RKO (cell line): ENCODE data around the gene UCK2.

Source experiments
- DNase-seq: peaks from one replicate; pipeline ENCODE4 v3.0.0-alpha.2; 2016; ENCODE audit warnings: low spot score

The UCK2 gene

DNA sequence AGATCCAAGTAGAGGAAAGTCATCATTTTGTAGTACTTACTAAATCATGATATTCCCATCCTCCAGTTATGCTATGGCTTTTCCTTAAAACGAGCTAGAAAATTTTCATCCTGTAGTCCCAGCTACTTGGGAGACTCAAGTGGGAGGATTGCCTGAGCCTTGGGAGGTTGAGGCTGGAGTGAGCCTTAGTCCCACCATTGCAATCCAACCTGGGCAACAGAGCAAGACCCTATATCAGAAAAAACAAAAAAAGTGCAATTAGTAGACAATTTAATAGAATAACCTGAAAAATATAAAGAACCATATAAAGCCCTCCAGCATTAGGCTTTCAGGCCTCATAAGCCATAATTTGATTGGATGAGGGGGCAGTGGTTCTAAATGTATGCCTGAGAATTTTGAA lies 6.8 kb downstream of the UCK2 start:
- no peak for DNase-seq

DNA sequence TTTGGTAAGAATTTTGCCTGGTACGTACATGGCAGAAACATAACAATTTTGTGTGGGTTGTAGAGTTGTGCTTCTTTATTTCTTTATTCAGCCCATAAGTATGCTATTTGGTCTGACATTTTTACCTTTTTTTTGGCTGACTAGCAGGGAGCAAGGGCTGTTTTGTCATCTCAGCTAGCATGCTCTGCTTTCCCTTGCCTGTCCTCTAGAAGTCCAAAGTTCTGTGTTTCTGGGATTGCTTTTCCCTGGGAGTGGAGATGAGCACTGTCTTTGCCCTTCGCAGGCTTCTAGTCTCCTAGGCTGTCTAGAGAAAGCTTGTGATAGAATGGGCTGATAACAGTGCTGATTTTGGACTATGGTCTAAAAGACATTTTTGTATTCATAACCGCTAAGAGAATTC lies 7.5 kb downstream of the UCK2 start:
- no peak for DNase-seq

DNA sequence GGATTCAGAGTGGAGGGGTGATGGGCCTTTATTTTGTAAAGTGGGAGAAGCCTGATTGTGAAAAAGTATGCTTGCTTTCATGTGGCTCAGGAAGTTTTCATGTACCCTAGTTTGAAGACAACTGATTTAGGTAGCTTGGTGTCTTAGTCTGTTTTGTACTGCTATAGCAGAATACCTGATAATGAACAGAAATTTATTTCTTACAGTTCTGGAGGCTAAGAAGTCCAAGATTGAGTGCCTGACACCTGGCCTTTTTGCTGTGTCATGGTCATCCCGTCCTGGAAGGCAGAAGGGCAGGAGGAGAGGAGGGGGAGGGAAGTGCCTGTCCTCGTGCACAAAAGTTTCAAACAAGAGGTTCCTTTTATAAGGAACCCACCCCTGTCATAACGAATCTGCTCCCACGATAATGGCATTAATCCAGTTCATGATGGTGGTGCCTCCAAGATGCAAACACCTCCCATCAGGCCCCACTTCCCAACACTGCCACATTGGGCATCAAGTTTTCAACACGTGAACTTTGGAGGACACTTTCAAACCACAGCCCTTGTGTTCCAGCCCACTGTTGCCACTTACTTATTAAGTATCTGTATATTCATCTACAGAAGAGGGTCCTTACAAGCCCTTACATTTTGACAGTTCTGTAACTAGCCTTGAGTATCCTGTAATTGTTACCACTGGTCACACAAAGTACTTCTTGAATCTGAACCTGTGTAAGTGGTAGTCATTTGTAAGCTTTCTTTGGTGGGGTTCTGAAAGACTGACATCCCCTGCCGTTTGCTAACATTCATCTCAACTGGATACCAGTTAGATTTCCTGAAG lies 9.5 kb downstream of the UCK2 start:
- no peak for DNase-seq

DNA sequence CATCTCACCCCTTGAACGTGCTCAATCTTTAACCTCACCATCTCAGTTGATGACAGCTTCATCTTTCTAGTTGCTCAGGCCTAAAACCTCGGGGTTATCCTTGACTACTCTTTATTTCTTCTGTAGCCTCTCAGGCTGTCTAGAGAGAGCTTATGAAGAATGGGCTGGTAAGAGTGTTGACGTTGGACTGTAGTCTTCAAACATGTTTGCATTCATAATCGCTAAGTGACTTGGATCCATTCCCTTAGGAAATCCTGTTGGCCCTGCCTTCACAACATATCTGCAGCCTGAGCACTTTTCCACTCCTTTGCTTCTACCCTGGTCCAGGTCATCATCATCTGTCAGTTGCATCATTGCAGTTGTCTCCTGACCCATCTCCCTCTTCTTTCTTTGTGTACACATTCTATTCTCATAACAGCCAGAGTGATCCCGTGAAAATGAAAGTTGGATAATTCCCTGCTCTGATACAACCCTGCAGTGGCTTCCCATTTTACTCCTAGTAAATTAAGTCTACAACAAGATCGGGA lies 10.5 kb downstream of the UCK2 start:
- DNase-seq: no peak

DNA sequence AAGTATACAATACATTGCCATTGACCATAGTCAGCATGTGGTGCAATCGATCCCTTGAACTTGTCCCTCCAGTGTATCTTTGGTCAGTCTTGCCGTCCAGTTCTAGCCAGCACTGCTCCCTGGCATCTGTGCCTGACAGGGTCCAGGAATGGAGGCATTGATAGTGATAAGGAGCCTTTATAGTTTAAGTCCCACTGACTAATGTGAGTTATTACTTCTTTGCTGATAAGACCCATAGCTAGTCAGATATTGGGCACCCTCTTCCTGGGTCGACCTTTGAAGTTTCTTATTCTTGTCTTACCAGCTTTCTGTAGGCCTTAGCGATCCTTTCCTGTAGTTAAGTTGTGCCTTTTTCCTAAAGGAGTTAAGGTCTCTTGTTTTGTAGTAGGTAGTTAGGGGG lies 13.0 kb downstream of the UCK2 start:
- no peak for DNase-seq

DNA sequence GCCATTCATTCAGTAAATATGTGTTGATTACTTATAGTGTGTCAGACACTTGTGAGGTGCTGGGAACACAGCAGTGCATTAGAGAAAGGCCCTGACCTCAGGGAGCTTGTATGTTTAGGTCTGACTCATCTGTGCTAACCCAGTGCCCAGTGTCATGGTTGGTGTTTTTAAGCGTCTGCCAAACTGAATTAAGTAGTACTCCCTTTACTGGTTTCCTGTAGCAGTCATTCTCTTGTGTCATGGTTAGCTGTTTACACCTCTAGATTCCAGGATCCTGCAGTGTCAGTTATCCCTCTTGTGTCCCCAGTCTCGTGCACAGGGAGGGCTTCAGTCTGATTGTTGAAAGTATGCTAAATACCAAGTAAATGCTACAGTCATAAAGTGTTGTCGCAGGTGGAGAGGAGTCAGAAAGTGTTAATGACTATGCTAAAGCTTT lies 14.2 kb downstream of the UCK2 start:
- DNase-seq: peak; percentile 67

DNA sequence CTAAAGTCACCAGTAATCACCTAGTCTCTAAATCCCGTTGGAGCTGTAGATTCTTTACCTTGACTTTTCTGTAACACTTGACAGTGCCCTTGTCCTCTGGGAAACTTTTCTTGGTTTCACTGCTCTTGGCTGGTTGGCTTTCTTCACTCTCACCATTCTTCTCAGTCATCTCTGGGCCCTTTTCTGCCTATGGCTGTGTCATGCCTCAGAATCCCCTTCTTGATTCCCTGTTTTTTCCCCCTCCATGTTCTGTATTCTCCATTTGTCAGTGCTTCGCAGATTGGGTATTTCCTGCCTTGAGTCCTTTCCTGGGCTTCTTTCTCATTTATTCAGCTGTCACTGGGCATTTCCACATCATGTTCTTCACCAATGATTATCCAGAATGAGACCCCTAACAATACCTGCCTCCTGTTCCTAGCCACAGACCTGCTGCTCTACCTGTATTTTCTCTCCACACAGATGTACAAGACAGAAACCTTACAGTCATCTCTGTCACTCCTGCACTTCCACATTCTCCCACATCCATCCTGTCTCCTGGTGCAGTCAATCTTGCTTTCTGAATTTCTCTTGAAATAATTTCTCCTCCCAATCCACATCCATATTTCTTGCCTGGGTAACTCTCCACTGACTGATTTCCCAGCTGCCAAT lies 14.7 kb downstream of the UCK2 start:
- no peak for DNase-seq

DNA sequence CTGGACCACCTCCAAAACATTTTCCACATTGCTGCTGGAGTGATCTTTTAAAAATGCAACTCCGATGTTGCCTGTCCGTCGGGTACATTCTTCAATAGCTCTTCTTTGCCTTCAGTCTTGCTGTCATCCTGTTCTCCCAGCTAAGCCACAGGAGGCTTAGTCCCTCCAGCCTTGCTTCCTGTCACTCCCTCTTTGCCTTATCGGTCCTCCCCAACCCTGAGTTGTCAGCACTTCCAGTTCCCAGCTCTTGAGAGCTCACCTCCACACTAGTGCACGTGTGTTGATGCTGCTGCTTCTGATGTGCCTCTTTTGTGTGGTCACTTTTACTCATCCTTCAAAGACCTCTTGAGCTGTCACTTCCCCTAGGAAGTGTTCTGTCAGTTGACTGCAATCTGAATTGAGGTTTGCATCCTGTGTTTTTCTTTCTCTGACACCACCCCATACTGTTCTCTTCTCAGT lies 15.3 kb downstream of the UCK2 start:
- DNase-seq: no peak

DNA sequence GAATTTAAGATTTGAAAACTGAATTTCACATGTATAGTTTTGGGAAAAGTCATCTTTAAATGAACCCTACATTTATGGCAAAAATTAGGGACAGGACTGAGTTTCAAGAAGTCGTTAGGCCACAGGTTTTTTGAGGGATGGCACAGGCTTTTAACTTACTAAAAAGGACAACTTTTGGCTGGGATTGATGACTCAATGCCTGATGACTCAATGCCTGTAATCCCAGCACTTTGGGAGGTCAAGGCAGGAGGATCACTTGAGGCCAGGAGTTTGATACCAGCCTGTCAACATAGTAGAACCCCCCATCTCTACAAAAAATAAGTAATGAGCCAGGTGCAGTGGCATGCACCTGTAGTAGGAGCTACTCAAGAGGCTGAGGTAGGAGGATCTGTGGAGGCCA lies 15.9 kb downstream of the UCK2 start:
- peak; percentile 33 for DNase-seq

DNA sequence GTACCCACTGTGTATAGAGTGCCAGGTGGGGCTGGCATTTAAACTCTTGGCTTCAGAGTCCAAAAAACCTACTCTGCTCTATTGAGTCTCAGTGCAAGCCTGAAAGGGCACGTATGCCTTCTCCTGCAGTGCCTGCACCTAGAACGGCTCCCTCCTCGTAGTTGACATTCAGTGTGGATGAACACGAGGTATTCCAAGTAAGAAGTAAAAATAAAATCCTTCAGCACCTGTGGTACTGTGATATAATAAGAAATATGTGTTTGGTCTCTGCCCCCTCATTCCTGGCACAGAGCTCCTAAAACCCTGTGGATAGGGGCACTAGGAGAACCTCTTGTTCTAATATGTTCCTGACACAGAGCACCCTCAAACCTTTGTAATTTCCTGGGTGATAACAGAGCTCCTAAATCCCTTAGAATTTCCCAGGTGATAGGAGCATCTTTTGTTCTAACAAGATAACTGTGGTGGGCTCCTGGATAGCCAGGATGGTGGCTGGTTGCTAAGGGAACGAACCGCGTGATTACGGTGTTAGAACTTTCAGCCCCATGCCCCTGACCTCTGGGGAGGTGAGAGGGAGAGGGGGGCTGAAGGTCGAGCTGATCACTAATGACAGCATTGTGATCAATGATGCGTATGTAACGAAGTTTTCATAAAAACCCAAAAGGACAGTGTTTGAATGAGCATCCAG lies 16.8 kb downstream of the UCK2 start:
- no peak for DNase-seq

DNA sequence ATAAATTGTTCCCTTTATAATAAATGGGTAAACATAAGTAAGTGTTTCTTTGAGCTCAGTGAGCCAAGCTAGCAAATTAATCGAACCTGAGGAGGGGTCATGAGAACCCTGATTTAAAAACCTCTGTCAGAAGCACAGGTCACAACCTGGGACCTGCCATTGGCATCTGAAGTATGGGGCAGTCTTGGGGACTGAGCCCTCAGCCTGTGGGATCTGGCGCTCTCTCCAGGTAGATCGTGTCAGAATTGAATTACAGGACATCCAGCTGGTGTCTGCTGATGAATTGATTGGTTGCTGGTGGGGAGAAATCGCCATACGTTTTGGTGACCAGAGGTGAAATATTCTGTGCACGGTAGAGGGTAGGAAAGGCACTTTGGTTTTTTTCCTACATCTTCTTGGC lies 17.5 kb downstream of the UCK2 start:
- DNase-seq: no peak

DNA sequence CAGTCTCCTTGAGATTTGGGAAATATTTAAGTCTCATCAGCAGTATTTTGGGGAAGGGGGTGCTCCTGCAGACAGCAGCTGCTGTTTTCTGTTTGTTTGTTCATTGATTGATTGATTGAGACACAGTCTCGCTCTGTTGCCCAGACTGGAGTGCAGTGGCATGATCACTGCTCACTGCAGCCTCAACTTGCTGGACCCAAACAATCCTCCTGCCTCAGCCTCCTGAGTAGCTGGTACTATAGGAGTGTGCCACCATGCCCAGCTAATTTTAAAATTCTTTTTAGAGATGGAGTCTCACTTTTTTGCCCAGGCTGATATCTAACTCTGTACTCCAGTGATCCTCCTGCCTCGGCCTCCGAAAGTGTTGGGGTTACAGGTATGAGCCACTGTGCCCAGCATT lies 18.2 kb downstream of the UCK2 start:
- DNase-seq: no peak

DNA sequence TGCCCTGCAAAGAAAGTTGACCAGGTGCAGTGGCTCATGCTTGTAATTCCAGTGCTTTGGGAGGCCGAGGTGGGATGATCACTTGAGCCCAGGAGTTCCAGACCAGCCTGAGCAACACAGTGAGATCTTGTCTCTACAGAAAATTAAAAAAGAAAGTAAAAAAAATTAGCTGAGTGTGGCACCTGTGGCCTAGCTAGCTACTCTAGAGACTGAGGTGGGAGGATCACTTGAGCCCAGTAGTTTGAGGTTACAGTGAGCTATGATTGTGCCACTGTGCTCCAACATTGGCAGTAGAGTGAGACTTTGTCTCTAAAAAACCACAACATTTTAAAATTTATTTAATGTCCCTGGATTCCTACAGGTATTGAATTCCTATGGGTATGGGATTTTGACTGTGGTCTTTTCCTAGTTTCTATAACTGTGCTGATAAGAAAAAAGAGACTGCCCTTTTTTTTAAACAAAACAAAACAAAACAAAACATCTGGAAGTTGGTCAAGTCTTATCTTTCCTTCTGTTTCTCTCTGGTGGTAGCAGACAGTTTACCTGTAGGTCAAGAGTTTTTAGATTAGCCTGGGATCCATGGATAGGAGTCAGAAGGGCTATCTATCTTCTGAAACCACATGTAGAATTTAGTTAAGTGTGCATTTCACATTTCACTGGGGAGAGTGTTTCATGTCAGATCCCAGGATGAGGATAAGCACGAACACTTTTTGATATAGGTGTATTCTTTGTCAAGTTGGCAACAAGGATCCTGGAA lies 18.8 kb downstream of the UCK2 start:
- DNase-seq: no peak

DNA sequence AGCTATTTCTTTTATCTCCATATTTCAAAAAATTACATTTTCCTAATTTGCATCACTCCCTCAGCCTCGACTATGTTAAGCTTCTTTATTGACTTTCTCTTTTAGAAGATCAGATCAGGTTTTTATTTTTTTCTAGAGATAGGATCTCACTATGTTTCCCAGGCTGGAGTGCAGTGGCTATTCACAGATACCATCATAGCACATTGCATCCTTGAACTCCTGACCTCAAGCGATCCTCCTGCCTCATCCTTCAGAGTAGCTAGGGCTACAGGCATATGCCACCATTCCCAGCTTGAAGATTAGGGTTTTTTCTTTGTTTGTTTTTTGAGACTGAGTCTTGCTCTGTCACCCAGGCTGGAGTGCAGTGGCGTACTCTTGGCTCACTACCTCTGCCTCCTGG lies 20.1 kb downstream of the UCK2 start:
- no peak for DNase-seq

DNA sequence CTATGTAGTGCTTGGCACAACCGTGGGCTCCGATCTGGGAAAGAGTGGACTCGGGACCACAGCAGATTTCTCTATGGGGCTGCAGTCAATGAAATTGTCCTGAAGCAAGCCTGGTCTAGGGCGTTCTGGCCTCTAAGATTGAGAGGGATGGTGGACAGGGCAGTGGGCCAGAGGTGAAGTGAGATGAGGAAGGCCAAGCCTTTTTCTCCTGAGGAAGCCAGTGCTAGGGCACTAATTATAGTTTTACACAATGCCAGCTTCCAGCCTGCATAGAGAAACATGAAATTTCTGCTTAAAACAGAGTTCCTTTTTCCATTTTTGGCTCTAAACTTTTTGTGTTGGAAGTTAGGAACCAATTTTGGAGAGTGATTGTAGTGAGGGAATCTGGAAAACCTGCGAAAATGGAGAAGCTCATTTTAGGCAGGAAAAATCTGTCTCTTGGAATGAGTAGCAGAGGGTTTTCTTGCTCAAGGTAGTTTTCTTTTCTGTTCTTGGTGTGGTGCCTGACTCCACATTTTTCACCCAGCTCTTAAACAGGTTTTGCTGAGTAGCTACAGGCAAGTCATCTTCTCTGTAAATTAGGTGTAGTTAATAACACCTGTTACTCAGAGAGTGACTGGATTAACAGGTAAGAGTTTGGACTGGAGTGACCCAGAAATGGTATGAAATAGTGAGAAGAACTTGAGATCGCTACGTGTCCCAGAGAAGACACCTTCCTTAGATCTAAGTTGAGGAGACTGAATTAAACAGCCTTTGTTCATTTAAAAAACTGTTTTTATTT lies 22.1 kb downstream of the UCK2 start:
- no peak for DNase-seq

DNA sequence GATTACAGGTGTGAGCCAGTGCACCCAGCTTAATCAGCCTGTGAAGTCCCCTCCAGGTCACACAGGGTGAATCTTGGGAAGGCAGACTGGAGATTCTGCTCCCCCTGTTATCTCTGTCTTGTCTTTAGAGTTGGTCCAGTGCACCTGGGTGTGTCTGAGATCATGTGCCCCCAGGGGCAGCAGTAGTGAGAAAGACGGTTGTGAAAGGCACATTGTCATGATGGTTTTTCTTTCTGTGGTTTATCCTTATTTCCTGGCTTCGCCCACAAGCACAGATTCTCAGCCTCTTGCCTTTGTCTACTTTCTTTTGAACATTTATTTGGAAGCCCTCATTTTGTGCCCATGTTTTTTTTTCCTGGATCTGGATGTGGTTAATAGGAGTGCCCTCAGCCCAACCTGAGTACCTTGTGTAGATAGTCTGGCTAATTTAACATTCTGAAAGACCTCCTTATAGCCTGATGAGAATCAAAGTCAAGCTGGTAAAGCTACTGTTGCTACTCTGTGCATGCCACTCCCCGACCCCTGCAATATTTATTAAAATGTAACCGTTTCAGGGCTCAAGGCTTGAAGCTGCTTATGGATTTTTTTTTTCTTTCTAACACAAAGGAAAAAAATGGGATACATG lies 23.7 kb downstream of the UCK2 start:
- DNase-seq: no peak

DNA sequence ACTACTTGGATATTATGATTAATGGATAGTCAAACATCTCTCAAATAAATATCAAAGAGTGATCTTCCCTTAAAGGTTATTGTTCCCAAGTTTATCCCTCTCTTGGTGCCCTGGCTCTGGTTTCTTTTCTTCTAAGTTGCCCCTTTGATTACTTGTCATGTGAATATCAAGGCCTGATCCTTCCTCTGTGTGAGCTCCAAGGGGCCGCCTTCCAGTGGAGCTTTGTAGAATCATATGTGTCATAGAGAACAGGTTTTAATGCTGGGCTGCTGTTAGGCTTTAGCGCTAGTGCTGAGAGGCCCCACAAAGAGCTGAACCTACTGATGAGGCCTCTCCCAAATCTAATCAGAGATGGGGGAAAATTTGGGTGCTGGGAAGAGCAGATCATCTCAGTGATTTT lies 25.5 kb downstream of the UCK2 start:
- no peak for DNase-seq

DNA sequence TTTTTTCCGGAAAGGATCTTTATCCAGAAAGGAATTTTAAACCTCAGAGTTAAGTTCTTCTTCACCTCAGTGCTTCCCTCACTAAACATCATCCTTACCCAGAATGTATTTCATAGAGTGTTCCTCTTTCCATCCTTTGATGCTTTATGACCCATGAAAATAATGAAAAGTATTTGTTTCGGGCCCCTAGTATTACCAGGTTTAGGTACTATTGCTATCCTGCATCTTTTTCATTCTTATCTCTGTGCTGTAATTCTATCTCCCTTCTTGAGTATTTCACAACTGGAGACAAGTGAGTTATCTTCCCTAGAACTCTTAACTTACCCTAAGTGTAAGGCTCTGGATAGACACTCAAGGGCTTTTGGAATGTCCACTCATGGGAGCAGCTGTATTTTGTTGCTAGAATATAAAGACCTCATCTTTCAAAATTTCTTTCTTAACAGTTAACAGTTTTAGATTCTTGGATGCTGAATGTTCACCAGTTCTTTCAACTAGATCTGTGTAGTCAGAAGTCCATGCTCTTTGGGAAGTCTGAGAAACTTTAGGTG lies 26.2 kb downstream of the UCK2 start:
- DNase-seq: no peak

DNA sequence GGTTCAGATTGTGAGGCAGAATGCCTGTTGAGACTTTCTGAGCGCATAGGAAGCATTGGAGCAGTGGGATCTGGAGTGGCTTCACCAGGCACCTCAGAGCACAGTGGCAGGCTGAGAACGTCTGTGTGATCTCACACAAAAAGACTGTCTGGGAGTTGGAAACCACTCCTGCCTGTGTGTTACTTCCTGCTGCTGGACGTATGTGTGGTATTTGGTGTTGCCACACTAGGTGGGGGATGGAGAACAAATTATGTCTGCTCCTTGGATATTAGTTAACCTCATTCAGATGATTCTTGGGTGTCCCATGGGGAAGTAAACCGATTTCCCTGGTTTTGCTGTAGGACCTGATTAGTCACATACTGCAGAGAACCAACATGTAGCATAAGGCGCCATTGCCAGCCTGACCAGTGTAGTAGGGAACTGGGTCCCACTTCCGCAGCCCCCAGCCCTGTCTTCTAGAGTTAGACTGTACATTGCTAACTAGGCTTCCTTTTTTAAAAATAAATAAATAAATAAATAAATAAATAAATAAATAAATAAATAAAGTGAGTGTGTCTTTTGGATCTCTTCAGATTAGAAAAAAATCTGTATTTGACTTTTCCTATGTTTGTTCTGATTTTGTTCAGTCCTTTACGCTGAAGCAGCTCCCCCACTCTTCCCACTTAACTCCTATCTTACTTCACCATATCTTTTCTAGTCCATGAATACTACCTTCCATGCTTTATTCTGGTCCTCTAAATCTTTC lies 26.9 kb downstream of the UCK2 start:
- no peak for DNase-seq
